Measurements from ENCODE around the gene PRR18. TPM values are rescaled to one million over a fixed set of nuclear protein-coding genes. Genes with fewer than 3 reads are reported as not detected.

Gene PRR18
- total RNA-seq, 1 donor from 2014 or later, result not detected

DNA sequence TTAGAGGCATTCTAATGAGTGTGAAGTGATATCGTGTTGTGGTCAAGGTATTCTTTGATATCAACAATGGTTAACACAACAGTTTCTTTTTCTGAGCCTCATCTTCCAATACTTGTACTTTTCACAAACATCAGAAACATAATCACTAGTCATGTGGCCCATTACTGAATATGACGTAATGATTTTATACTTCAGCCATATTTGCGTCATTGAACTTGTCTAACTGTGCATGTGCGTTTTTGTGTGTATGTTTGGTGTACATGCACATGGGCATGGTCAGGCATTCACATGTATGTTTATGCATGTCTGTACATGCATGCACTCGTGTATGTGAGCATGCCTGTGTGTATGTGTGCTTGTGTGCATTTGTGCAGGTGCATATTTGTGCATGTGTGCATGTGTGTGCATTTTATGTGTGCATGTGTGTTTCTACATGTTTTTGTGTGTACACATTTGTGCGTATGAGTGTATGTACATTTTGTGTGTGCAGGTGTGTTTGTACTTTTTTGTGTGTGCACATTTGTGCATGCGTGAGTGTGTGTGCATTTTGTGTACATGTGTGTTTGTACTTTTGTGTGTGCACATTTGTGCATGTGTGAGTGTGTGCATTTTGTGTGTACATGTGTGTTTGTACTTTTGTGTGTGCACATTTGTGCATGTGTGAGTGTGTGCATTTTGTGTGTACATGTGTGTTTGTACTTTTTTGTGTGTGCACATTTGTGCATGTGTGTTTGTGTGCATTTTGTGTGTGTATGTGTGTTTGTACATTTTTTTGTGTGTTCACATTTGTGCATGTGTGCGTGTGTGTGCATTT lies 29.4 kb downstream of the PRR18 start:
- H3K36me3 Mint-ChIP-seq (ENCODE audit: unreplicated experiment), result no peaks in the 10 kb centered on the region
- peak; percentile 5 for DNase-seq (ENCODE audit: extremely low spot score, unreplicated experiment)
- no peak overlapping the region for H3K27ac Mint-ChIP-seq (ENCODE audit: unreplicated experiment)
- no peak overlapping the region for H3K4me3 Mint-ChIP-seq (ENCODE audit: unreplicated experiment)
- H3K4me1 Mint-ChIP-seq (ENCODE audit: unreplicated experiment), result no peaks in the 10 kb centered on the region
- H3K27me3 Mint-ChIP-seq (ENCODE audit: unreplicated experiment), result peaks cover 58% of the 10 kb centered on the region
- H3K9me3 Mint-ChIP-seq (ENCODE audit: unreplicated experiment), result no peaks in the 10 kb centered on the region
- TF ChIP-seq, protein P1, sequence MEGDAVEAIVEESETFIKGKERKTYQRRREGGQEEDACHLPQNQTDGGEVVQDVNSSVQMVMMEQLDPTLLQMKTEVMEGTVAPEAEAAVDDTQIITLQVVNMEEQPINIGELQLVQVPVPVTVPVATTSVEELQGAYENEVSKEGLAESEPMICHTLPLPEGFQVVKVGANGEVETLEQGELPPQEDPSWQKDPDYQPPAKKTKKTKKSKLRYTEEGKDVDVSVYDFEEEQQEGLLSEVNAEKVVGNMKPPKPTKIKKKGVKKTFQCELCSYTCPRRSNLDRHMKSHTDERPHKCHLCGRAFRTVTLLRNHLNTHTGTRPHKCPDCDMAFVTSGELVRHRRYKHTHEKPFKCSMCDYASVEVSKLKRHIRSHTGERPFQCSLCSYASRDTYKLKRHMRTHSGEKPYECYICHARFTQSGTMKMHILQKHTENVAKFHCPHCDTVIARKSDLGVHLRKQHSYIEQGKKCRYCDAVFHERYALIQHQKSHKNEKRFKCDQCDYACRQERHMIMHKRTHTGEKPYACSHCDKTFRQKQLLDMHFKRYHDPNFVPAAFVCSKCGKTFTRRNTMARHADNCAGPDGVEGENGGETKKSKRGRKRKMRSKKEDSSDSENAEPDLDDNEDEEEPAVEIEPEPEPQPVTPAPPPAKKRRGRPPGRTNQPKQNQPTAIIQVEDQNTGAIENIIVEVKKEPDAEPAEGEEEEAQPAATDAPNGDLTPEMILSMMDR (IDR thresholded peaks at IDR 0.05), result no peak

DNA sequence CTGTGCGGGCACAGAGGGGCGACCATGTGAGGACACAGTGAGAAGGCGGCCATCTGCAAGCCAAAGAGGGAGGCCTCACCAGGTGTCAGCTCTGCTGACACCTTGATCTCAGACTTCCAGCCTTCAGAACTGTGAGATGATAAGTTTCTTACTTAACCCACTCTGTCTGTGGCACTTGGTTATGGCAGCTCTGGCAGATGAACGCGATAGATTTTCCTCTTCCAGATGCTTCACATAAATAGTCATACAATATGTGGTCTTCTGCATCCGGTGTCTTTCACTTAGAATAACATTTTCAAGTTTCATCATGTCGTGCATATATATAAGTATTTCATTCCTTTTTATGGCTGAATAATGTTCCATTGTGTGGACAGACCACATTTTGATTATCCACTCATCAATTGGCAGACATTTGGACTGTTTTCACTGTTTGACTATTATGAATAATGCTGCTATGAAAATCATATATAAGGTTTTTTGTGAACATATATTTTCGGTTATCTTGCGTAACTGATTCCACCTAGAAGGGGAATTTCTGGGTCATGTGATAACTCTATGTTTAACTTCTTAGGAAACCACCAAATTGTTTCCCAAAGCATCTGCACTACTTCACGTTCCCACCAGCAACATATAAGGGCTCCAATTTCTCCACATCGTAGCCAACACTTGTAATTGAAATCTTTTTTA lies 30.2 kb downstream of the PRR18 start:
- Mint-ChIP-seq H3K27ac (ENCODE audit: unreplicated experiment) (no peak overlapping the region), H3K4me3 (ENCODE audit: unreplicated experiment) (no peak overlapping the region), H3K27me3 (ENCODE audit: unreplicated experiment) (peaks cover 52% of the 10 kb centered on the region)

DNA sequence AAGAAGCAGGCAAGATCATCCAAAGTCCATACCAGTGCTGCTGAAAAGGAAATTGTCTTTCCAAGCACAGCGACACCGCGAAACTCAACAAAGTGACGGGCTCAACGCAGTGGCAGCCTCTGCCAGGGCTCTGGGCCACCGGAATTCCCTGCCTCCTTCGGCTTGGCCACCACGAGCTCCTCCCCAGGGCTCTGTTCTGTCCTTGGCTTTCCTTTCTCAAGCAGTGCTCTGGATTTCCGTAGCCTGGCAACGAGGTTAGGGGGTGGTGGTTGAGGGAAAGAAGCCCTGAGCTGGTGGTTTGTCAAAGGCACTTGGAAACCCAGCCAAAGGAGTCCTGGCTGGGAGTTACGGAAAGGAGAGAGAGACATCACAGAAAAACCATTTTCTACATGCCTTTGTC lies 31.2 kb downstream of the PRR18 start:
- TF ChIP-seq, protein P1 (IDR thresholded peaks at IDR 0.05), result no peak
- no peaks in the 10 kb centered on the region for H3K4me1 Mint-ChIP-seq (ENCODE audit: unreplicated experiment)
- no peaks in the 10 kb centered on the region for H3K9me3 Mint-ChIP-seq (ENCODE audit: unreplicated experiment)
- no peaks in the 10 kb centered on the region for H3K36me3 Mint-ChIP-seq (ENCODE audit: unreplicated experiment)
- peak; percentile 73 for DNase-seq (ENCODE audit: extremely low spot score, unreplicated experiment)
- H3K27ac Mint-ChIP-seq (ENCODE audit: unreplicated experiment), result no peak overlapping the region
- peaks cover 45% of the 10 kb centered on the region for H3K27me3 Mint-ChIP-seq (ENCODE audit: unreplicated experiment)
- H3K4me3 Mint-ChIP-seq (ENCODE audit: unreplicated experiment), result no peak overlapping the region

More for the DNA sequence above, 30.2 kb downstream of the PRR18 start:
- TF ChIP-seq, protein P1 (IDR thresholded peaks at IDR 0.05), result no peak
- Mint-ChIP-seq H3K9me3 (ENCODE audit: unreplicated experiment) (no peaks in the 10 kb centered on the region), H3K4me1 (ENCODE audit: unreplicated experiment) (no peaks in the 10 kb centered on the region), H3K36me3 (ENCODE audit: unreplicated experiment) (no peaks in the 10 kb centered on the region)
- no peak for DNase-seq (ENCODE audit: extremely low spot score, unreplicated experiment)

DNA sequence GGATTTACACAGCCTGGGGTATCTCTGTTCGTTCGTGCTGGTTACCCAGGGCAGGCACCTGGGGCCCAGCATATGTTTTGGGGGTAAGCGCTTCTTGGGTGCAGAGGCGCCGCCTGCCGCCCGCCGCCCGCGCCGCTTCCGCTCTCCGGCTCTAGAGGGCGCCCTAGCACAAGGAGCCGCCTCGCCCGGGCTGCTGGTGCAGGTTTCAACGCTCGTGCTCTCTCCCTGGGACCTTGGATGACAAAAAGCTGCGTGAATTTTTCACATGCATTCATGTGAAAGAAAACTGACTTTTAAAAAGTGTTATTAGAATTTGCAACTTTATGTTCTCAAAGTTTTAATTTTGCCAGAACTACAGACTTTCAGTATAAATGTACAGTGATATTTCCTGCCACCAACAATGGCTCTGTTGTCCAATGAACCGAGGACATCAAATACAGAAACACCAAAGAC lies 32.5 kb downstream of the PRR18 start:
- TF ChIP-seq, protein P1 (IDR thresholded peaks at IDR 0.05), result peak; percentile 100
- Mint-ChIP-seq H3K36me3 (ENCODE audit: unreplicated experiment) (no peaks in the 10 kb centered on the region), H3K9me3 (ENCODE audit: unreplicated experiment) (no peaks in the 10 kb centered on the region), H3K4me1 (ENCODE audit: unreplicated experiment) (no peaks in the 10 kb centered on the region), H3K27ac (ENCODE audit: unreplicated experiment) (no peak overlapping the region), H3K27me3 (ENCODE audit: unreplicated experiment) (peaks cover 37% of the 10 kb centered on the region), H3K4me3 (ENCODE audit: unreplicated experiment) (no peak overlapping the region)
- DNase-seq (ENCODE audit: extremely low spot score, unreplicated experiment), result peak; percentile 92

DNA sequence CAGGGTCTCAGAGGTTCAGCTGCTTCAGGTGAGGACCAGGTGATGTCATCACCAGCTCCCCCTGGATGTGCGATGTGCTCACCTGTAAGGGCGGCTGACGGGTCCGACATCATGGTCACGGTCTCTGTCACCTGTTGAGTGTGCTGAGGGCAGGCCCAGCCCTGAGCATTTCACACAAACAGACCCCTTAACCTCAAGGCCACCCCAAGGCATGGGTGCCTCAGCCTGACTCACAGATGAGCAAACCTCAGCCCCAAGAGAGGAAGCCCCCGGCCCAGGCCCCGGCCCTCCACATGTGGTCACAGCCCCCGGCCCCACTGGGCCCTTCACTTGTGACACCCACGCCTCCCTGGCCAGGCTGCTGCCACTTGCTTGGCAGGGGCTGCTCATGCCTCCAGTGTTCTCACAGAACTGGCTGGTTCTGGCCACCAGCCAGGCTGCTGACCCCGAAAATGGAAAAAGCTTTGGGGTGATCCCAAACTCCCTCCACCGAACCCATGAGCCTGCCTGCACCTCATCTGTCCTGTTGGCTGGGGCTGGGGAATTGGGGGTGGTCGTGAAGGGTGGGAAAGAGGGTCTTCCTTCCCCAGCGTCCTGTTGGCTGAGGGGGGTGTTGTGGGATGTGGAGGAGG lies 33.3 kb downstream of the PRR18 start:
- Mint-ChIP-seq H3K4me1 (ENCODE audit: unreplicated experiment) (no peaks in the 10 kb centered on the region), H3K9me3 (ENCODE audit: unreplicated experiment) (no peaks in the 10 kb centered on the region), H3K4me3 (ENCODE audit: unreplicated experiment) (no peak overlapping the region), H3K27me3 (ENCODE audit: unreplicated experiment) (peaks cover 31% of the 10 kb centered on the region), H3K36me3 (ENCODE audit: unreplicated experiment) (no peaks in the 10 kb centered on the region), H3K27ac (ENCODE audit: unreplicated experiment) (no peak overlapping the region)
- TF ChIP-seq, protein P1 (IDR thresholded peaks at IDR 0.05), result no peak
- DNase-seq (ENCODE audit: extremely low spot score, unreplicated experiment), result peak; percentile 82
